AML-193 (cell line): Measurements from ENCODE around the gene AQP6.
A peak's percentile ranks its signal among the peaks of the same experiment; 100 is the strongest.

Experiments
- DNase-seq, 2 experiments: peaks; one replicate each; lab custom pipeline; 2025; lab: John Stamatoyannopoulos, UW

AQP6 gene

DNA sequence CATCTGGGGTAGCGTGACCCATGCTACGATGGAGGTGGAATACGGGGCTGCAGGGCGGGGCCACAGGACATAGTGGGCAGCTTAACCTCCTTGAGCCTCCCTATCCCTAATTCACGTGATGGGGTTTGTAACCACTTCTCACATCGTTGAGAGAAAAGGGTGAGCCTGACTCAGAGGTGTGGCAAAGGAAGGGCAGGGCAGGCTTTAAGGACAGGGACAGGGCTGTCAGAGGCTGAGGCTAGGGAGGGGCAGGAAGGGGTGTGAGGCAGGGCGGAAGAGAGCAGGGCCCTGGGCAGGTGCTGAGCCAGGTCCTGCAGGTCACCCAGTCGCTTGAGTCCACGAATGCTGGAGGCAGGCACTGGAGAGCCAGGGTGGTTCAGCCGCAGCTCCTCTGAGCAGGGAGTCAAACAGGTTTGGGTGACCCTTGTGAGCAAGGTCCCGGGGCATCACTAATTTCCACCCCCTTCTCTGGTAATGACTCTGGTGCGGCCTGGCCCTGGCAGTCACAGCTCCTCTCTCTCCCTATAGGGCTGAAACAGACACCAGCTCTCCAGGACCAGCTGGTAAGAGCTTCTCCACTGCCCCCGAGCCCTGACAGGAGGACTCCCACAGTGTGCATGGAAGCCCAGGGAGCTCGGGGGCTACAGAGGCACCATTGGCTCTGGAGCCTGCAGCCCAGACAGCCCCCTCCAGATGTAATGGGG, 29.7 kb upstream of the AQP6 start:
- no peak for DNase-seq

DNA sequence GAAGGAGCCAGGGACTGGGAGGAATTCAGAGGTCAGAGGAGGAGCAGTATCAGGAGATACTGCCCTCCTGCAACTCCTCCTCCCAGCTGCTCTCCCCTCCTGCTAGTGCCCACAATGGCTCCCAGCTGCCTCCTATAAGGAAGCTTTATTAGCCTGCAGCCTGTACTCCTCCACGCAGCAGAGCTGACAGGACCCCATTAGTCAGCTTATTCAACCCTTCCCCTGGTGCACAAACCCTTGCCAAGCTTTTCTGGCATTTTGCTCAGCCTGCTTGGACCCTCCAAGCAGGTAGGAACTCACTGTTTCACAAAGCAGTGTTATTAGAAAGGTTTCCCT, 29.2 kb upstream of the AQP6 start:
- no peak for DNase-seq

DNA sequence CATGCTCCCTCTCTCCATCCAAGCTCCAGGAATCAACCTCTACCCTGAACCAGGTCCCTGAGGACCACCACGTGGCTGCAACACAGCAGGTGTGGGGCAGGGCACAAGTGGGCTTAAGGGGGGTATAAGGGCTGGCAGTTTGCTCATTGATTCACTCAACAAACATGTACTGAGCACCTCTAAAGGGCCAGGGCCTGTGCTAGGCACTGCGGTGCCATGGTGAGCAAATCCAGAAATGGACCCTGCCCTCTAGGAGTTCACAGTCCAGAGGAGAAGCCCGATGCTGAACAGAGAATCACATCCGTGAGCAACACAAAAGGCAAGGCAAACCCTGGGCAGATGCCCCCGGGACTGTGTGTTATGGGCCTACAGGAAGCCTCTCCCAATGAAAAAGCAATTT, 28.7 kb upstream of the AQP6 start:
- no peak for DNase-seq

DNA sequence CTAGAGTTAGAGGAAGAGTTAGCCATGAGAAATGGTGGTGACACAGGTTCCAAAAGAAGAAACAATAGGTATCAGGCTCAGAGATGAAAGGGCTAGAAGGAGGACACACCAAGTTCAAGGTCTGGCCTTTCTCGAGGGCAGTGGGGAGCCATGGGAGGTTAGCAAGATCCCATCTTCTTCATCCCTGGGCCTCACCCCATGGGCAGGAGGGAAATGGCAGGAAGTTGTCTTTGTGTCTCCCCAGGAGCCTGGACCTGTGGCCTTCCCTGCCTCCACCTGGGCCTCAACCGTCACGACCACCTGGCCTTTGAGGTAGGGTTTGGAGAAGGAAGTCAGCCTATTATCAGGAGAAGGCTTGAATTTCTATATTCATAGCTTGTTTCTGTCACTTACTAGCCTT, 28.0 kb upstream of the AQP6 start:
- no peak for DNase-seq

DNA sequence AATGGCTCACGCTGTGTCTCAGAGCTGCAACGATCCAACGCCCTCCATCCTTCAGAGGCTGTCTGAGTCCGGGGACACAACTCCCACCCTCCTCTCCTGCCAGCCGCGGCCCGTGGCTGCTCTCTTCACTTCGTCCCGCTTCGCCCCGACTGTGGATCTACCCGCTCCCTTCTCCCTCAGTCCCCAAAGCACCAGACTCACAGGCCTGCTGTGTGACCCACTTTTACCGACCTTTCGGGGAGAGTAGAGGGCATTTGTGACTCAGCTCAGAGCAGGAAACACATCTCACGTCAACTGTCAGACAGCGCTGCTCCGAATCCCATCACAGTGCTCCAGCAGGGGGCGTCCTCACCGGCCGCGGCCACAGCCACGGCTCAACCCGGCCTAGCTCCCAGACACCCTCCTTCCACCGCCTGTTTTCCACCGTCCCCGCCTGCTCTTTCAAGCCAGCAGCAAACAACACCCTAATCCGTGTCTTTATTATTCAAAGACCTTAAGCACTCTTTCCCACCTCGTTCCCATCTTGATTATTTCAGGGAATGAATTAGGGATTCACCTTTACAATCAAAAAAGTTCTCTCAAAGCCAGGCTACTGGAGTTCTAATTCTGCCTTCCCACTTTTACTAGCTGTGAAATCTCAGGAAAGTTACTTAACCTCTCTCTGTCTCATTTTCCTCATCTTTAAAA, 27.2 kb upstream of the AQP6 start:
- peak; percentile 56 to 69 for DNase-seq

DNA sequence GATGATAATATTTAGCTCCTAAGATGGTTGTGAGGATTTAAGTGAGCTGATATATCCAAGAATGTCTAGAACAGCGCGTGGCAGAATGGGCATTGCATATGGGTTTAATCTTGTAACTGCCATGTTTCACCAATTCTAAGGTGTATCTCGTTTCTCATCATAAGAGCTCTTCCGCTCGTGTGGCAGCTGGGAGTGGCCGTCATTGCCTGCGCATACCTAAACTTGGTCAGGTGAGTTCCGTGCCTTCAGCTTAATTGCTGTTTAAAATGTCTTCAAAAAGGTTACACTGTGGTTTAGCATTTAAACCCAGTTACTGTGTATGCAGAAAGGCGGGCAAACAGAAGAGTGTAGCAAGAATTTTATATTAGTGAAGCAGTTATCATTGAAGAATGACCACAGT, 26.7 kb upstream of the AQP6 start:
- no peak for DNase-seq

DNA sequence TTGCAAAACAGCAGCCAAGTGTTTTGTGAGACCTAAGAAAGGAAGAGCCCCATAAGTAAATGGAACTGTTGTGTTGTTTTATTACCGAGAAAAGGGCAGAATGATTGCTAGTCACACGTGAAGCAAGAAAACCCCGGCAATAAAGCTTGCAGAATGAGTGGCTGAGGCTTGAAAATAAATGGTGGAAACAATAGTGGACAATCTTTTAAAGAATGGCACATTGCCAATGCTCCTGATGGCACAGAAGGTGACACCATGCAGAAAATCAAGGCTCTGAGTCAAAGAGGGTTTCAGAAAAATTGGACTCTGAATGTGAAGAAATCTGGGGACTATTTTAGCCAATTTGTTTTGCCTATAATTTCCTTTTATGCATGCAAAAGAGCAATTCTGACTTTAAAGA, 26.2 kb upstream of the AQP6 start:
- no peak for DNase-seq

DNA sequence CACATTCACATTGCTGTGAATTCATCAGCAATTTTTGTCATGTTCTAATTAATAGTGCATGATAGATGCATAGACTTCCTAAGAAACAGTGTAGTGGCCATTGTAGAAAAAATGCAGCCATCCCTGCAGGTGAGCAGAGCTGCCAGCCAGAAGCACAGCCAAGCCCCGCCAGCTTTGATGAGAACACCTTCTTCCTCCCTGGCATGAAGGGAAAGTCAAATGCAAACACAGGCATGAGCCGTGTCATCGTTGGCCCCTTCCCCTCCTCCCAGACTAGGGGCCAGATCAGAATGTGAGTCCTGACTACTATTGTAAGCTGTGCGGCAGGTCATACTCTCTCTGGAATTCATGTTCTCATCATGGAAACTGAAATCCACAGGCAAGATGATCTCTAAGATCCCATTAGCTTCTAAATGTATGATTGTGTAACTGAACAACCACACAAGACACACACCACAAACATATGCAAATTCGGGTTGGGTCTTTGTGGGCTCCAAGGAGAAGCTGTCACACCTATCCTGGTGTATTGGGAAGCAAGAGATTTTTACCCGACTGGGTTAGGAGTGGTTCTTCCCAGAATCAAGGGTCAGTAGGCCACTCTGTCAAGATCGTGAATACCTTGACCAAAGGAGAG, 25.0 kb upstream of the AQP6 start:
- no peak for DNase-seq

DNA sequence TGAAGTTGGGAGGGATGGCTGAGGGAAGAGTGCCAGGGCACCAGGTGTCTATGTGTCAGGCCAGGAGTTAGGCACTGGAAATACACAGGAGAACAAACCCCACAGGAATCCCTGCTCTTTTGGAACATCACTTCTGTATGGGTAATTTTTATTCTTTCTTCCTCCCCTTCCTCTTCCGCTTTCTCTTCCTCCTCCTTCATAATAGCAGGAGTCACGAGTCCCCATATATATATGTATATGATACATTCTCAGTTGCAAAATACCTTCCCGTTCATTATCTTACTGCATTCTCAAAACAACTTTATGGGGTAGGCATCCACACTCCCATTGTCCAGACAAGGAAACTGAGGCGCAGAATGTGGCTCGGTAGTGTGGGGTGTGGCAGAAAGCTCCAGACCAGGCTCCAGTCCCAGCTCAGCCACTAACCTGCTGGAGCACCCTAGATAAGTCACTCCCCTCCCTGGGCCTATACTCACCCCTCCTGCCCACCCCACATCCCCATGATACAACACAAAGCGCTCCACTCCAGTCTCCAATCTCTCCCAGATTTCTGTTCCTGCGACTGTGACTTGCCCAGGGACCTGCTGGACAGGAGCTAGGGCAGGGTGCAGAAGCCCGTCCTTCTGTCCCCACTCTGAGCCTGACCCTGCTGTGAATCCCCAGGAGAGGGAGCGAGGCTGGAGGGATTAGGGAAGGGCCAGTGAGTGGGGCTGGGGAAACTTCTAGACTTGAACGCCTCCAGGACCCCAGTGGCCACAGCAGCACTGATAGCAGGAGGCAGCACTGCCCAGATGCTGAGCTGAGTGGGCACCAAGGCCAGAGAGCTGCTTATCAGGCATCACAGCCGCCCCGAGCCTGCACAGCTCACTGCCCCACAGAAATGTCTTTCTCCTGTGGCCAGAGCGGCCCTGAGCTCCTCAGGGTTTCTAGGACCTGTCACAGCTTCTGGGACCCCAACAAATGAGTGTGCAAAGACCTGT, 23.6 kb upstream of the AQP6 start:
- DNase-seq: no peak

DNA sequence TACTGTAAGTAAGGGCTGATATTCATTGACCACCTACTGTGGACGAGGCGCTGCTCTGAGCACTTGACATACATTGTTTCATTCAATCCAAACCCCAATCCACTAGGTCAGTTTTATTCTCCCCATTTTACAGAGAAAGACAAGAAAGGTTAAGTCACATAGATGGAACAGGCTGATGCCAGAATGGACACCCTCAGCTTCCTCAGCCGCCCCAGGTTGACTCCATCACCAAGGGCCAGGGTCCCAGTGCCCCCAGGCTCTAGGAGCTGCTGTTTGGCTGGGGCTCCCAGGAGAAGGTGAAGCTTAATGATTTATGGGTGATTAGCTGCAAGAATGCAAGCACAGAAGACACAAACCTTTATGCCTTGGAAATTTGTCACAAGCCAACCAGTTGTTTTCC, 22.9 kb upstream of the AQP6 start:
- no peak for DNase-seq

DNA sequence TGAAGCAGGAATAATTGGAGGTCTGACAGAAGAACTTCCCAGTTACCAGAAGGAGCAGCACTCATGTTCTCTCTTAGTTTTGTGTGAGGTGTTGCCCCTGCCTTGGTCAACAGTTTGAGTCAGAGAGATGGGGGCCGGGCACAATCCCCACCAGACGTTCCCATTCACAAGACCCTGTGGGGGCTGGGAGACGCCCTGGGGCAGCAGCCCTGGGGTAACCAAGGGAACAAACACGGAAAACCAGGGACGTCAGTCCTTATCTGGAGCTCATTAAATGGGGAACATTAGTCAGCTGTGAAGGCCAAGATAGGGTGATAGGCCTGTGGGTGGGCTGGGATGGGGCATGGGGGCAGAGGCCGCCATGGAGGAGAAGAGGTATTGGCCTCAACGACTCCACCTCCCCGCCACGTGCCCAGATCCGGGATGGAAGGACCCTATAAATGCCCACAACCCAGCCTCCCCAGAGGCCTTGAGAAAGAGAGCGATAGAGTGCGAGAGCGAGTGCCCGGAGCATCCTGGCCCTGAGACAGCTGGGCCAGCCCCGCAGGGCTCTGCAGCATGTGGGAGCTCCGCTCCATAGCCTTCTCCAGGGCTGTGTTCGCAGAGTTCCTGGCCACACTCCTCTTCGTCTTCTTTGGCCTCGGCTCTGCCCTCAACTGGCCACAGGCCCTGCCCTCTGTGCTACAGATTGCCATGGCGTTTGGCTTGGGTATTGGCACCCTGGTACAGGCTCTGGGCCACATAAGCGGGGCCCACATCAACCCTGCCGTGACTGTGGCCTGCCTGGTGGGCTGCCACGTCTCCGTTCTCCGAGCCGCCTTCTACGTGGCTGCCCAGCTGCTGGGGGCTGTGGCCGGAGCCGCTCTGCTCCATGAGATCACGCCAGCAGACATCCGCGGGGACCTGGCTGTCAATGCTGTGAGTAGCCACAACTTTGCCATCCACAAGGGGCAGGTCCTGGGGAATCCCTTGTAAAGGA, 22.2 kb upstream of the AQP6 start, which contains the start of gene AQP2:
TSS of gene AQP2 (plus strand) at position 465 of the 979 bp plus-strand sequence. CDS start at position 559, 94 bp downstream.
- DNase-seq: no peak

DNA sequence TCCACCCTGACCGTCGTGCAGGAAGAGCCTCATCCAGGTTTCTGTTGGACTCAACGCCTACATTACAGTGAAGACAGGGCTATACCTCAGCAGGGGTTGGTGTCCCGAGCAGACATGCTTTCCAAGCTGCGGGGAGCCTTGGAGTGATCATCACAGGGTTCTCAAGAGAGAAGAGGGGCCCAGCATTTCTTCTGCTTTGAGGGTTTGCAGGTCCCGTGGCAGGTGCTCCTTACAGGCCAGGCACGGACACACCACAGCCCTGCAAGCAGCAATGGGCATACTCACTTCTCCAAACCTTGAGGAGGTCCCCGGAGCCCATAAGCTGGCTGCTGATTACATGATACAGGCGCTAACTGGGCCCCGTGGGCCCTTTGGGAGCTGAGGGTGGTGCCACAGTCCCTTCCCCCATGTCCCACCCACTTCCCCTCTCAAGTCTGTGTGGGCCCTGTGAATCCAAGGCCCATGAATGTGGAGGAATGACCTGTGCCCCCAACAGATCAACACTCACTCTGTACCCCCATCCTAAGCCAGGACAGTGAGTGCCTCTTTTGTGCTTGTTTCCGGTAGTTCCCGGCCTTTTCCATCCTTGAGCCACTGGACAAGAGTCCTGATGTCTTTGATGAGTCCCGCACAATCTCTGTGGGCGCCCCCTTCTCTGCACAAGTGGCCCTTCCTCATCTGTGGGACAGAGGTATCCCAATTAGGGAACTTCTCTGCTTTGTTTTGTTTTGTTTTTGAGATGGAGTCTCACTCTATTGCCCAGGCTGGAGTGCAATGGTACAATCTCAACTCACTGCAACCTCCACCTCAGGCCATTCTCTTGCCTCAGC, 21.1 kb upstream of the AQP6 start:
- DNase-seq: no peak

DNA sequence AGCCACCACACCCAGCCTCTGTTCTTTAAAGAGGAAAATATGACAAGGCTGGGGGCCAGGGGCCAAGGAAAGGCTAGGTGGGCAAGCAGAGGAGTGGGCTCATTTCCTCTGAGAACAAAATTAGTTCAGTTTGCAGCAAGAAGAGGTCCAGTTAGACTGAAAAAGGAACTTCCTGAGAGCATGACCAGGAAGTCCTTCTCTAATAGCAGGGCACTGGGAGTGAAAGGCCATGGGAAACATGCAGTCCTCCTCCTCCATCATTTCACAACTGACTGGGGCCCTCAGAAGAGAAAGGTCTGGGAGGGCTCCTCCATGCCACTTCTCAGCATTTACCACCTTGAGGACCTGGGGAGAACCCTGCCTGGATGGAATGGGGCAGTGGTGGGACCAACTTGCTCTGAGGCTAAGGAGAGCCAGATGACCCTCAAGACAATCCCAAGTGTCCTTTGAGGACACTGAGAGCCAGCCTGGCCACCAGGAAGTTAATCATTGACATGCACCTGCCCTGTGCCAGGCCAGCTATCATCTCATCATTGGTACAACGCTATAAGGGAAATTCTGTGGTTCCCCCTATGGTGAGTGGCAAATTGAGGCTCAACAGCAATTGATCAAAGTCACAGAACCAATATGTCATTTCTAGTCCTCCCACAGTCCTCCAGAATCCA, 20.2 kb upstream of the AQP6 start:
- no peak for DNase-seq

DNA sequence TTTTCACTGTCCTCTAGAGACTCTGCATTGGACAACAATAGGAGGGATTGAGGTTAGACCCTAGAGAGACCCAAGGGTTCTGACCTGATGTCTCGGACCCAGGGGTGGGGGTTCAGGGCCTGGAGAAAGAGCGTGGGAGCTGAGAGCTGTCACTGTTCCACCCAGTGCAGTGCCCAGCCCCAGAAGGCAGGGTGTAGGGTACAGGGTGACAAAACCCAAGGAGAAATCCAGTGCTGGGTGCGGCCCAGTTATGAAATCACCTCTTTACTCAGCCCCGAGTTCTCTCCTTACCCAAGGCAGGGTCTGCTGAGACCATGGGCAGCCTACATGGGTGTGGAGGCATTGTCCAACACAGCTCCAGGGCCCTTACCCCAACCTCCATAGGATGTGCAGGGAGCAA, 19.6 kb upstream of the AQP6 start:
- no peak for DNase-seq

DNA sequence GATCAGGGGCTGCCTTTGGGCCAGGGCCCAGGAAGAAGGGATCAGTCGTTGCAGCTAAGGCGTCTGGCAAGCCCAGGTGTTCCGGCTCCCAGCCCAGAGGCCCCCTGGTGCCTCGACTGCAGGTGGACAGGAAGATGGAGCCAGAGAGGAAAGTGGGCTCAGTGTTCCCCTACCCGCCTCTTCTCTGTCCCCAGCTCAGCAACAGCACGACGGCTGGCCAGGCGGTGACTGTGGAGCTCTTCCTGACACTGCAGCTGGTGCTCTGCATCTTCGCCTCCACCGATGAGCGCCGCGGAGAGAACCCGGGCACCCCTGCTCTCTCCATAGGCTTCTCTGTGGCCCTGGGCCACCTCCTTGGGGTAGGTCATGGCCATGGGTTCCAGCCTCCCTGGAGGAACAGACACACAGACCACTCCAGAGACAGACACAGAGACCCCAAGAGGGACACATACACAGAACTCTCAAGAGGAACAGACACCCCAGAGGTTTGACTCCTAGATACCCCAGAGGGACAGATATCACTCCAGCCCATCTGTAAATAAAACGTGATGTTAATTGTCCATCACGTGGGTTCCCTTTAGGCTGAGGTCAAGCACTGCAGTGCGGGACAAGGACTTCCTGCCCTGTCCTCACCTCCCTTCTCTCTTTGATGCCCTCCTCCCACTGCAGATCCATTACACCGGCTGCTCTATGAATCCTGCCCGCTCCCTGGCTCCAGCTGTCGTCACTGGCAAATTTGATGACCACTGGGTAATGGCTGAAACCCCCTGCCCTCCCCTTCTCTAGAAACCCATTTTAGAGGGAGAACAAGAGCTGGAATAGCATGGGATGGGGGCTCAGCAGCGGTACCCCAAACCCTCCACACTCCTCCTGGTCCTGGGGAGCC, 18.5 kb upstream of the AQP6 start:
- DNase-seq: no peak

DNA sequence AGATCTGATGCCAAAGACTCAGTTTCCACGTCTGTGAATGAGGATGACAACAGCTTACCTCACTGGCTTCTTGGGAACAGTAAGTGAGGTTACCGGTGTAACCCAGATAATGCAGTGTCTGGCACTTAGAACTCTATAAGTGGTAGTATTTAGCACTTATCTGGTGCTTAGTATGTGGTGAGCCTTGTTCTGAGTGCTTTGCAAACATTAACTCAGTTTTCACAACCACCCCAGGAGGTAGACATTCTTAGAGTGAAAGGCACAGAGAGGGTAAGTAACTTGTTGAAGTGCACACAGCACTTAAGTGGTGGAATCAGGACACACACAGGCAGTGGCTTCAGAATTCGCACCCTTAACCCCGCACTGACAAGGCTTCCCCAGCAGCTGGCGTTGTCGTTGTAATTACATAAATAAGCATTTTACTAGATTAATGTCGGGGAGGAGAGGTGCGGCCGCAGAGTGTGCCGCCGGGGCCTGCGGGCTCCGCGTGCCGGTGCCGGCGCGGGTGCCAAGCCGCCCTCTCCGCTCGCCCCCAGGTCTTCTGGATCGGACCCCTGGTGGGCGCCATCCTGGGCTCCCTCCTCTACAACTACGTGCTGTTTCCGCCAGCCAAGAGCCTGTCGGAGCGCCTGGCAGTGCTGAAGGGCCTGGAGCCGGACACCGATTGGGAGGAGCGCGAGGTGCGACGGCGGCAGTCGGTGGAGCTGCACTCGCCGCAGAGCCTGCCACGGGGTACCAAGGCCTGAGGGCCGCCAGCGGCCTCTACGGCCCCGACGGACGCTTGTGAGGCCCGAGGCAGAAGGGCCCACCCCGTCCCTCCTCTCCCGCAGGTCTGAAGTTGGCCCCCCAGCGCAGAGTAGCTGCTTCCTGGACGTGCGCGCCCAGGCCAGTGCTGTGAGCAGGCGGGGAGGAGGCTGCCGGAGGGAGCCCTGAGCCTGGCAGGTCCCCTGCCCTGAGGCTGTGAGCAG, 17.6 kb upstream of the AQP6 start:
- no peak for DNase-seq

DNA sequence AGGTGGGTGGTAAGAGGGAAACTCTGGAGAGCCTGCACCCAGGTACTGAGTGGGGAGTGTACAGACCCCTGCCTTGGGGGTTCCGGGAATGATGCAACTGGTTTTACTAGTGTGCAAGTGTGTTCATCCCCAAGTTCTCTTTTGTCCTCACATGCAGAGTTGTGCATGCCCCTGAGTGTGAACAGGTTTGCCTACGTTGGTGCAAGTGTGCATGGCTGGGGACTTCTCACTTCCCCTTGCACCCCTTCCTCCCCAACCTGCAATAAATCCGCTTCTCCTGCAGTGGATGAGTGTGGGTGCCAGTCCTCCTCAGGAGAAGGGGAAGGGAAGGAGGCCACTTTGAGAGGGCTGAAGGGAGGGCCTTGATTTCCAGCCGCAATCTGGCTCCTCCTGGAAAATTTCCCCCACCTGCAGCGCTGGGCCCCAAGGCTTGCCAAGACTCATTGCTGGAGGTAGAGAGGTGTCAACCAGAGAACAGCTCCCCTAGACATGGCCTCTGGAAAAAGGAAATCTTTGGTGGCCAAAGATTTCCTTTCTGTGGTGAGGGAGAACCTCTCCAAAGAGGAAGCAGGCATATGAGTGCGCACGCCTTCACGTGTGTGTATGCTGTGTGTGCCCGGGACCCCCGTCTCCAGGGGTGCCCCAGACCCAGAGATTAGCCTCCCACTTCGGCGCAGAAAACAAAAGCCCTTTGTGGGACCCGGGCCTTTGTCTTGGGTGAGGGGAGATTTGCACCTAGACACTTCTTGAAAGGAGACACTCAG, 16.7 kb upstream of the AQP6 start:
- DNase-seq: no peak
